NCI-H1048 (cell line): ENCODE measurements around the gene SNX1.

Experiments used
- DNase-seq: peaks from one replicate; lab custom pipeline; 2025; lab: John Stamatoyannopoulos, UW

The SNX1 gene

GRCh38 chr15:64163659-64164362, 68.0 kb downstream of the SNX1 start:
- DNase-seq = no peak

DNA sequence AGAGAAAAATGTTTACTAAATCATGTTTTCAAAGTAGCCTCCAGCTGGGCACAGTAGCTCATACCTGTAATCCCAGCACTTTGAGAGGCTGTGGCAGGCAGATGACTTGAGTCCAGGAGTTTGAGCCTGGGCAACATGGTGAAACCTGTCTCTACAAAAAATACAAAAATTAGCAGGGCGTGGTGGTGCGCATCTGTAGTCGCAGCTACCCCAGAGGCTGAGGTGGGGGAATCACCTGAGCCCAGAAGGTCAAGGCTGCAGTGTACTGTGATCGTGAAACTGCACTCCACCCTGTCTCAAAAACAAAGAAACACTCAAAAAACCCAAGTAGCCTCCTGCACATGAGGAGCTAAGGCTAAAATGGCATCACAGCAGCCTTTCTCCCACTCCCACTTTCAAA, 68.7 kb downstream of the SNX1 start:
- DNase-seq = no peak

- DNase-seq = no peak
Measured at GRCh38 chr15:64166102-64166890, 70.5 kb downstream of the SNX1 start.

GRCh38 chr15:64180235-64180824, 84.5 kb downstream of the SNX1 start:
- DNase-seq = no peak

- no peak for DNase-seq
Measured at GRCh38 chr15:64182859-64183370, 87.1 kb downstream of the SNX1 start.

DNA sequence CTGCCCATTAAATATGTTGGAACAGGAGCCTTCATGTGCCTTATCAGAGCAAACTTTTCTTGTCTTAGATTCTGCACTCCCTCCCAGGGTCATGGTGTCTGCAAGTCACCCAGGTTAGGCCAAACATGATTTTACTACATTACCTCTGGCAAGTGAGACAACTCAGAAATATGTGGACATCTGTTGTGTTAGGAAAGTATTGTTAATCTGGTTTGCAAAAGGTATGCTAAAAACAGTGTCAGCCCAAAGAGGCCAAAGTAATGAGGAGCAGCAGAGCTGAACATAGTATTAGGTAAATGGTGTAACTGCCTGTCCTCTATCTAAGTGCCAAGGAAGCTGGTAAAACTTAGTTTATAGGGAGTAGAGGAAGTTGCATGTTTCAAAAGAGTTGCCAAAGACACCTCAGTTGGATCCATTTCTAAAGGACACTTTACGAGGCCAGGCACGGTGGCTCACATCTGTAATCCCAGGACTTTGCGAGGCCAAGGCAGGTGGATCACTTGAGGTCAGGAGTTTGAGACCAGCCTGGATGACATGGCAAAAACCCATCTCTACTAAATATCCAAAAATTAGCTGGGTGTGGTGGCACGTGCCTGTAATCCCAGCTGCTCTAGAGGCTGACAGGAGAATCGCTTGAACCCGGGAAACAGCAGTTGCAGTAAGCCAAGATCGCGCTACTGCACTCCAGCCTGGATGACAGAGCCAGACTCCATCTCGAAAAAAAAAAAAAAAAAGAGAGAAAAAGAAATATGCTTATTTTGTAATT, 89.5 kb downstream of the SNX1 start:
- DNase-seq = no peak

- DNase-seq = no peak
Measured at GRCh38 chr15:64187396-64188191, 91.8 kb downstream of the SNX1 start.
